H4 (cell line): ENCODE results near the gene PACS2. TPM values are rescaled to one million over a fixed set of nuclear protein-coding genes. Genes with fewer than 3 reads are reported as not detected.

Source experiments
- DNase-seq: peaks from one replicate; pipeline ENCODE4 v3.0.0-alpha.2; 2015; ENCODE audit warnings: low spot score
- total RNA-seq: library from RNA; depleted of rRNA; stranded (reverse); fragments of >200 nt; shearing (Covaris generic); gene quantifications from 2 replicates; pipeline ENCODE4 v1.2.3, GENCODE V29; 2014

Gene PACS2
- total RNA-seq, 1 experiment from 2014 or later: 12.6 TPM

- DNase-seq: no peak
Observed at GRCh38 chr14:105420101-105420973, 105.8 kb downstream of the PACS2 start.

GRCh38 chr14:105420974-105421674, 106.6 kb downstream of the PACS2 start:
- DNase-seq: no peak

GRCh38 chr14:105421723-105422615, 107.4 kb downstream of the PACS2 start:
- no peak for DNase-seq

GRCh38 chr14:105422695-105423487, 108.3 kb downstream of the PACS2 start:
- DNase-seq: no peak

- no peak for DNase-seq
Observed at GRCh38 chr14:105423488-105424195, 109.1 kb downstream of the PACS2 start.

GRCh38 chr14:105424861-105425260, 110.3 kb downstream of the PACS2 start:
- DNase-seq: no peak

- DNase-seq: no peak
Observed at GRCh38 chr14:105425823-105426247, 111.3 kb downstream of the PACS2 start.

- DNase-seq: no peak
Observed at GRCh38 chr14:105426416-105427130, 112.0 kb downstream of the PACS2 start.

- DNase-seq: no peak
Observed at GRCh38 chr14:105427412-105427811, 112.9 kb downstream of the PACS2 start.

GRCh38 chr14:105427936-105428485, 113.5 kb downstream of the PACS2 start:
- no peak for DNase-seq

- no peak for DNase-seq
Observed at GRCh38 chr14:105430042-105430441, 115.5 kb downstream of the PACS2 start.

GRCh38 chr14:105430565-105430964, 116.0 kb downstream of the PACS2 start:
- DNase-seq: no peak

- no peak for DNase-seq
Observed at GRCh38 chr14:105431256-105431655, 116.7 kb downstream of the PACS2 start.

GRCh38 chr14:105432657-105433056, 118.1 kb downstream of the PACS2 start:
- DNase-seq: no peak

GRCh38 chr14:105433161-105433605, 118.6 kb downstream of the PACS2 start:
- DNase-seq: no peak

- no peak for DNase-seq
Observed at GRCh38 chr14:105436402-105436801, 121.9 kb downstream of the PACS2 start.

GRCh38 chr14:105436891-105437722, 122.6 kb downstream of the PACS2 start:
- DNase-seq: no peak

- no peak for DNase-seq
Observed at GRCh38 chr14:105437723-105438500, 123.4 kb downstream of the PACS2 start.
